OCI-LY1 (cell line): ENCODE data around the gene UNC5A.

Source experiments
- H2AFZ ChIP-seq: fragments of 200-600 bp; sonication (generic), shearing (Covaris generic); 2 replicates; pipeline ENCODE4 v1.6.0; 2014; ENCODE audit warnings: antibody characterized with exemption, mild to moderate bottlenecking, low read length
- H3F3A ChIP-seq: fragments of 200-600 bp; sonication (generic), shearing (Covaris generic); 2 replicates; pipeline ENCODE4 v1.6.0; 2014; ENCODE audit warnings: mild to moderate bottlenecking, antibody characterized with exemption, low read length, moderate library complexity; ENCODE audit not compliant: insufficient read depth
- H3K27ac ChIP-seq: fragments of 200-600 bp; sonication (generic); 2 replicates; pipeline ENCODE4 v1.5.1; 2014; ENCODE audit warnings: low read length, mixed run types, mild to moderate bottlenecking, low read depth; ENCODE audit not compliant: poor library complexity, severe bottlenecking
- H3K27me3 ChIP-seq: fragments of 200-600 bp; sonication (generic); 2 replicates; pipeline ENCODE4 v1.6.0; 2014; ENCODE audit warnings: antibody characterized with exemption, mild to moderate bottlenecking, low read length, moderate library complexity; ENCODE audit not compliant: insufficient read depth
- H3K36me3 ChIP-seq: fragments of 200-600 bp; sonication (generic); 2 replicates; pipeline ENCODE4 v1.6.1; 2014; ENCODE audit warnings: mild to moderate bottlenecking, antibody characterized with exemption, low read length, moderate library complexity, mixed read lengths; ENCODE audit not compliant: insufficient read depth
- H3K4me1 ChIP-seq: fragments of 200-600 bp; sonication (generic); 2 replicates; pipeline ENCODE4 v1.5.1; 2014; ENCODE audit warnings: mild to moderate bottlenecking, low read length, moderate library complexity; ENCODE audit not compliant: insufficient read depth, severe bottlenecking
- H3K4me2 ChIP-seq: fragments of 200-600 bp; sonication (generic), shearing (Covaris generic); 2 replicates; pipeline ENCODE4 v1.6.1; 2014; ENCODE audit warnings: low read length
- H3K4me3 ChIP-seq: fragments of 200-600 bp; sonication (generic); 2 replicates; pipeline ENCODE4 v1.5.1; 2014; ENCODE audit warnings: low read length, low read depth, mild to moderate bottlenecking, mixed read lengths; ENCODE audit not compliant: poor library complexity, severe bottlenecking
- H3K79me2 ChIP-seq: fragments of 200-600 bp; shearing (Covaris generic); 2 replicates; pipeline ENCODE4 v1.6.1; 2016; ENCODE audit warnings: mixed run types, low read length, mixed read lengths; ENCODE audit not compliant: insufficient read depth
- H3K9ac ChIP-seq: fragments of 200-600 bp; sonication (generic), shearing (Covaris generic); 2 replicates; pipeline ENCODE4 v1.6.1; 2014; ENCODE audit warnings: mild to moderate bottlenecking, low read length, mixed read lengths
- H3K9me2 ChIP-seq: fragments of 200-600 bp; sonication (generic), shearing (Covaris generic); 2 replicates; pipeline ENCODE4 v1.6.1; 2014; ENCODE audit warnings: low read depth, mild to moderate bottlenecking, low read length, mixed read lengths
- H3K9me3 ChIP-seq: fragments of 200-600 bp; shearing (Covaris generic); 2 replicates; pipeline ENCODE4 v1.6.1; 2014; ENCODE audit warnings: low read length, mixed read lengths
- H4K20me1 ChIP-seq: fragments of 200-600 bp; sonication (generic), shearing (Covaris generic); 2 replicates; pipeline ENCODE4 v1.6.0; 2016; ENCODE audit warnings: mild to moderate bottlenecking, low read length; ENCODE audit not compliant: insufficient read depth
- EZH2 ChIP-seq: fragments of 200-600 bp; sonication (generic), shearing (Covaris generic); IDR thresholded peaks from 2 replicates; pipeline ENCODE4 v1.8.0; 2017; ENCODE audit warnings: borderline replicate concordance, mixed run types, mild to moderate bottlenecking, antibody characterized with exemption, low read length, moderate library complexity, mixed read lengths
- TF ChIP-seq, protein P1 (sequence below): fragments of 200-600 bp; sonication (generic), shearing (Covaris generic); IDR thresholded peaks from 2 replicates; pipeline ENCODE4 v1.5.1; 2017; ENCODE audit warnings: mild to moderate bottlenecking, antibody characterized with exemption, low read length, moderate library complexity, mixed read lengths

The UNC5A gene

DNA sequence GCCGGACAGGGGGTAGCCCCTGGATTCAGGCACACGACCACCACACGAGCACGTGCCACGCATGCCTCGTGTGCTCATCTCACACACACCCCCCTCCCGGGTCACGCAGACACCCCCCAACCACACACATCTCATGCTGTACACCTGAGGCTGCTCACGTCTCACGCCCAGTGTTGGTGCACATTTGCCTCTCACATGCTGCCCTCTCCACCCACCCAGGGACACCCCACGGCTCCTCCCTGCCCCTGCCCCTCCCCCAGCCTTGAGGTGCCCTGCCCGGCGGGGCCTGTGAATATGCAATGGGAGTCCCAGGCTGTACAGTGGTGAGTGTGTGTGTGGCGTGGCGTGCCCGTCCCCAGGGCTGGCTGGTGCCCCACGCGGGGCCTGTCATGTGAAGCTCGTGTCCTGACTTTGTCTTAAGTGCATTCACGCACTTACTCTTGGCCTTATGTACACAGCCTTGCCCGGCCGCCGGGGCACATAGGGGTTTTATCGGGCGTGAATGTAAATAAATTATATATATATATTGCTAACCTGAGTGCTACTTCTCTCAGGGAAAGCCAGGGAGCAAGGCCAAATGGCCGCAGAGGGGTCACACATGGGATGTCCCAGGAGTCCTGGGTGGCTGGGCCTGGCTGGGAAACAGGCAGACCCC, 70.1 kb downstream of the UNC5A start:
- H3K4me3 ChIP-seq: no peak overlapping the region
- H3K9me2 ChIP-seq: no peaks in the 10 kb centered on the region
- no peaks in the 10 kb centered on the region for H3K79me2 ChIP-seq
- H3K4me1 ChIP-seq: no peaks in the 10 kb centered on the region
- no peak overlapping the region for H3K27ac ChIP-seq
- H3K9me3 ChIP-seq: no peaks in the 10 kb centered on the region
- H3K9ac ChIP-seq: no peak overlapping the region
- TF ChIP-seq EZH2: no peak
- TF ChIP-seq, protein P1, sequence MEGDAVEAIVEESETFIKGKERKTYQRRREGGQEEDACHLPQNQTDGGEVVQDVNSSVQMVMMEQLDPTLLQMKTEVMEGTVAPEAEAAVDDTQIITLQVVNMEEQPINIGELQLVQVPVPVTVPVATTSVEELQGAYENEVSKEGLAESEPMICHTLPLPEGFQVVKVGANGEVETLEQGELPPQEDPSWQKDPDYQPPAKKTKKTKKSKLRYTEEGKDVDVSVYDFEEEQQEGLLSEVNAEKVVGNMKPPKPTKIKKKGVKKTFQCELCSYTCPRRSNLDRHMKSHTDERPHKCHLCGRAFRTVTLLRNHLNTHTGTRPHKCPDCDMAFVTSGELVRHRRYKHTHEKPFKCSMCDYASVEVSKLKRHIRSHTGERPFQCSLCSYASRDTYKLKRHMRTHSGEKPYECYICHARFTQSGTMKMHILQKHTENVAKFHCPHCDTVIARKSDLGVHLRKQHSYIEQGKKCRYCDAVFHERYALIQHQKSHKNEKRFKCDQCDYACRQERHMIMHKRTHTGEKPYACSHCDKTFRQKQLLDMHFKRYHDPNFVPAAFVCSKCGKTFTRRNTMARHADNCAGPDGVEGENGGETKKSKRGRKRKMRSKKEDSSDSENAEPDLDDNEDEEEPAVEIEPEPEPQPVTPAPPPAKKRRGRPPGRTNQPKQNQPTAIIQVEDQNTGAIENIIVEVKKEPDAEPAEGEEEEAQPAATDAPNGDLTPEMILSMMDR: no peak
- no peaks in the 10 kb centered on the region for H3K27me3 ChIP-seq
- H4K20me1 ChIP-seq: no peaks in the 10 kb centered on the region
- H2AFZ ChIP-seq: no peak overlapping the region
- no peaks in the 10 kb centered on the region for H3F3A ChIP-seq
- H3K4me2 ChIP-seq: no peak overlapping the region
- no peaks in the 10 kb centered on the region for H3K36me3 ChIP-seq

DNA sequence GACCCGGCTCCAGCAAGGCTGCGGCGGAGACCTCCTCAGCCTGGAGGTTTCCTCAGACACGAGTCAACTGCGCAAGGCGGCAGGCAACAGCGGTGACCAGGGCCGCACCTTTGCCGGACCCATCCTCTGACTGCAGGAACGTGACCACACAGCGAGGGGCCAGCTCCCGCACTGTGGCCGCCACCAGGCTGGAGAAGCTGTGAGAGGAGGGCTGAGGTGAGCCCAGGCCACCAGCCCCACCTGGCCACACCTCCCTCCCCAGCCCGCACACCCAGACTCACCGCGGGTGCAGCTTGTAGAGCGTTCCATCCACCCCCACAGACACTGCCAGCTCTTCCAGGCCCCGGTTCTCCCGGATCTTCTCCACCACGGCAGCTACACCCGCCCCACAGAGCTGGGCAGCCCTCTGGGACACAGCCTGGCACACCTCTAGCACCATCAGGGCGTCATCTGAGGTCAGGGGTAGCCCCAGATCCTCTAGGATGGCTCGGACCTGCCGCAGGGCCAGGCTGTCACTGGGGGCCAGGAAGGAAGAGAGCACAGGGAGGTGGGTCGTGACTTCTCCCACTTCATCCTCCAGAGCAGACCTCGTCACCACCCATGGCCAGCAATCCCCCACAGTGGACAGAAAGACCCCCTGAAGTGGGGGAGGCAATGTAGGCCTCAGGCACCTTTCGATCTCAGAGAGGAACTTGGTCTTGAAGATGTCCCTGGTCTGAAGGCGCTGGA, 70.8 kb downstream of the UNC5A start:
- no peaks in the 10 kb centered on the region for H3K79me2 ChIP-seq
- H3F3A ChIP-seq: no peaks in the 10 kb centered on the region
- TF ChIP-seq, protein P1: no peak
- no peak for TF ChIP-seq EZH2
- H2AFZ ChIP-seq: no peak overlapping the region
- no peak overlapping the region for H3K9ac ChIP-seq
- H3K36me3 ChIP-seq: no peaks in the 10 kb centered on the region
- no peaks in the 10 kb centered on the region for H3K4me1 ChIP-seq
- no peaks in the 10 kb centered on the region for H3K9me3 ChIP-seq
- no peaks in the 10 kb centered on the region for H3K27me3 ChIP-seq
- no peaks in the 10 kb centered on the region for H3K9me2 ChIP-seq
- no peak overlapping the region for H3K27ac ChIP-seq
- no peak overlapping the region for H3K4me3 ChIP-seq
- no peaks in the 10 kb centered on the region for H4K20me1 ChIP-seq
- no peak overlapping the region for H3K4me2 ChIP-seq

DNA sequence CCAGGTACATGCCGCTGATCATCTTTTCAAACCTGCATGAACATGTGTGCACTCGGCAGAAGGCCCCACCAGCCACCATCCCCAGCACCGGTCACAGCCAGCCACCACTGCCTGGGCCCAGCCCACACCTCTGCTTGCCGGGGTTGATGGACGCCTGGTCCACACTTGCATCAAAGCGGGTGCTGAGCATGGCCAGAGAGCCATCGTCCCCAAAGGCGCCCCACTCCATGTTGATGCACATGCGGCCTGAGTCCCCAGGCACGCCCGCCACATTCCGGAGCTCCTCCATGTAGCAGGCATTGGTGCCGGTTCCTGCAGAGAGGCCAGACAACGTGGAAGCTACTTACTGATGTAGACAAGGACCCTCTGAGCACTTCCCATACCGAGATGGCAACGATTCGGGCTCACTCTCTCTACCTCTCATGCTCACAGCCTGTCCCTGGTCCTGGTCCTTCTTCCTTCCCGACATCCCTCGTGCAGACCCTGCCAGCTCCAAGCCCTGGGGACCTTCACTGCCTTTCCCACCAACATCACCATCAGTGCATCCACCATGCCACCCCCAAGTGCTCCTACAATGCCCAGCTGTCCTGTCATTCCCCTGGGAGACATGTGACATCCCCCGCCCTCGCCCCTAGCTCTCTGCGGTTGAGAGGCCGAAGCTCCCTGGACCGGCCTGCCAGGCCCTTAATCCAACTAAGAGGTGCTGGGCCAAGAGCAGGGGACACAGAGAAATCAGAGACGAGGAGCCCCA, 71.6 kb downstream of the UNC5A start:
- H2AFZ ChIP-seq: no peak overlapping the region
- no peaks in the 10 kb centered on the region for H3K27me3 ChIP-seq

More for the DNA sequence above, 71.6 kb downstream of the UNC5A start:
- Histone ChIP-seq H3K4me3 (no peak overlapping the region), H3K36me3 (no peaks in the 10 kb centered on the region), H3K9me2 (no peaks in the 10 kb centered on the region), H3K9me3 (no peaks in the 10 kb centered on the region), H3F3A (no peaks in the 10 kb centered on the region), H3K9ac (no peak overlapping the region), H3K4me1 (no peaks in the 10 kb centered on the region), H3K79me2 (no peaks in the 10 kb centered on the region), H3K27ac (no peak overlapping the region), H4K20me1 (no peaks in the 10 kb centered on the region), H3K4me2 (no peak overlapping the region)
- no peak for TF ChIP-seq EZH2
- TF ChIP-seq, protein P1: no peak
